ENCODE measurements around the gene SHTN1.

SHTN1 gene

GRCh38 chr10:116980041-116980440 lies 24.9 kb downstream of the SHTN1 start:
- no peak for DNase-seq

- DNase-seq = peak; percentile 46
Observed at GRCh38 chr10:116978901-116979300, 26.1 kb downstream of the SHTN1 start.

- no peak for DNase-seq
Observed at GRCh38 chr10:116974456-116975005, 30.5 kb downstream of the SHTN1 start.

GRCh38 chr10:116973946-116974455 lies 31.0 kb downstream of the SHTN1 start:
- no peak for DNase-seq

- DNase-seq = no peak
Observed at GRCh38 chr10:116973371-116973905, 31.5 kb downstream of the SHTN1 start.

GRCh38 chr10:116972131-116972530 lies 32.9 kb downstream of the SHTN1 start:
- peak; percentile 50 for DNase-seq

- no peak for DNase-seq
Observed at GRCh38 chr10:116970050-116970449, 34.9 kb downstream of the SHTN1 start.

- no peak for DNase-seq
Observed at GRCh38 chr10:116968331-116968730, 36.7 kb downstream of the SHTN1 start.

- no peak for DNase-seq
Observed at GRCh38 chr10:116961406-116962251, 43.4 kb downstream of the SHTN1 start.

GRCh38 chr10:116960066-116960776 lies 44.8 kb downstream of the SHTN1 start:
- no peak for DNase-seq

GRCh38 chr10:116952729-116953128 lies 52.3 kb downstream of the SHTN1 start:
- no peak for DNase-seq

GRCh38 chr10:116948530-116948870 lies 56.5 kb downstream of the SHTN1 start:
- no peak for DNase-seq

GRCh38 chr10:116947841-116948529 lies 57.0 kb downstream of the SHTN1 start:
- DNase-seq = no peak

GRCh38 chr10:116944911-116945310 lies 60.1 kb downstream of the SHTN1 start:
- no peak for DNase-seq

- DNase-seq = no peak
Observed at GRCh38 chr10:116931806-116932205, 73.2 kb downstream of the SHTN1 start.

GRCh38 chr10:116926426-116926825 lies 78.6 kb downstream of the SHTN1 start:
- DNase-seq = no peak

- DNase-seq = no peak
Observed at GRCh38 chr10:116925056-116925455, 79.9 kb downstream of the SHTN1 start.

- DNase-seq = no peak
Observed at GRCh38 chr10:116919706-116920105, 85.3 kb downstream of the SHTN1 start.

GRCh38 chr10:116919164-116919563 lies 85.8 kb downstream of the SHTN1 start:
- DNase-seq = no peak

- no peak for DNase-seq
Observed at GRCh38 chr10:116918583-116918982, 86.4 kb downstream of the SHTN1 start.

GRCh38 chr10:116917481-116917880 lies 87.5 kb downstream of the SHTN1 start:
- peak; percentile 6 for DNase-seq

- no peak for DNase-seq
Observed at GRCh38 chr10:116915340-116915739, 89.6 kb downstream of the SHTN1 start.

GRCh38 chr10:116913695-116914094 lies 91.3 kb downstream of the SHTN1 start:
- DNase-seq = no peak

Measured in DMS 273 treated with DMSO at 0.1 percent for 48 hours (cell line).